MM.1S (cell line): Measurements from ENCODE around the gene TACC2.
"Not testable (repeated sequence)": the region's sequence is repeated elsewhere in the genome, so short reads cannot be mapped to it uniquely, and the experiment has no call there.

Experiments used
- DNase-seq: peaks from one replicate; pipeline ENCODE4 v3.0.0-alpha.2; 2015
- H2AFZ ChIP-seq: fragments of 300-600 bp; sonication (generic); 2 replicates; pipeline ENCODE4 v1.6.0; 2016; ENCODE audit warnings: antibody characterized with exemption, low read length
- H3F3A ChIP-seq: fragments of 300-600 bp; sonication (generic); 2 replicates; pipeline ENCODE4 v1.6.1; 2016; ENCODE audit warnings: mild to moderate bottlenecking, antibody characterized with exemption, low read length, moderate library complexity, mixed read lengths; ENCODE audit not compliant: insufficient read depth
- H3K27ac ChIP-seq: fragments of 300-600 bp; sonication (generic); 2 replicates; pipeline ENCODE4 v1.5.1; 2016; ENCODE audit warnings: mild to moderate bottlenecking, low read length
- H3K27me3 ChIP-seq: fragments of 300-600 bp; sonication (generic); replicated peaks from 2 replicates; pipeline ENCODE4 v1.6.0; 2016; ENCODE audit warnings: low read length; ENCODE audit not compliant: insufficient read depth
- H3K36me3 ChIP-seq: fragments of 300-600 bp; sonication (generic); replicated peaks from 2 replicates; pipeline ENCODE4 v1.6.1; 2016; ENCODE audit warnings: mild to moderate bottlenecking, low read length, mixed read lengths; ENCODE audit not compliant: insufficient read depth
- H3K4me1 ChIP-seq: fragments of 300-600 bp; sonication (generic); 2 replicates; pipeline ENCODE4 v1.6.1; 2016; ENCODE audit warnings: low read length, mixed read lengths
- H3K4me2 ChIP-seq: fragments of 300-600 bp; sonication (generic); 2 replicates; pipeline ENCODE4 v1.6.0; 2016; ENCODE audit warnings: low read depth, low read length
- H3K4me3 ChIP-seq: fragments of 300-600 bp; sonication (generic); 2 replicates; pipeline ENCODE4 v1.5.1; 2016; ENCODE audit warnings: low read length, mixed read lengths
- H3K79me2 ChIP-seq: fragments of 300-600 bp; sonication (generic); 2 replicates; pipeline ENCODE4 v1.6.1; 2016; ENCODE audit warnings: mixed run types, low read length, mixed read lengths
- H3K9ac ChIP-seq: fragments of 300-600 bp; sonication (generic); 2 replicates; pipeline ENCODE4 v1.6.1; 2016; ENCODE audit warnings: low read length, mixed read lengths
- H3K9me2 ChIP-seq: fragments of 300-600 bp; sonication (generic); replicated peaks from 2 replicates; pipeline ENCODE4 v1.6.1; 2016; ENCODE audit warnings: mild to moderate bottlenecking, low read length, mixed read lengths; ENCODE audit not compliant: insufficient read depth
- H3K9me3 ChIP-seq: fragments of 300-600 bp; sonication (generic); replicated peaks from 2 replicates; pipeline ENCODE4 v1.6.1; 2016; ENCODE audit warnings: mild to moderate bottlenecking, low read length, mixed read lengths; ENCODE audit not compliant: insufficient read depth
- H4K20me1 ChIP-seq: fragments of 300-600 bp; sonication (generic); 2 replicates; pipeline ENCODE4 v1.6.1; 2016; ENCODE audit warnings: mild to moderate bottlenecking, low read length, moderate library complexity, mixed read lengths; ENCODE audit not compliant: insufficient read depth
- CTCF ChIP-seq: fragments of 300-600 bp; sonication (generic); IDR thresholded peaks from 2 replicates; pipeline ENCODE4 v1.5.1; 2016; ENCODE audit warnings: antibody characterized with exemption, low read length, mixed read lengths
- EZH2 ChIP-seq: fragments of 300-600 bp; sonication (generic); optimal IDR thresholded peaks from 2 replicates; pipeline ENCODE3; 2017; ENCODE audit warnings: low read depth, mild to moderate bottlenecking, antibody characterized with exemption, low read length, mixed read lengths
- EZH2phosphoT487 ChIP-seq: fragments of 300-600 bp; sonication (generic); IDR thresholded peaks from 2 replicates; pipeline ENCODE4 v1.6.1; 2018; ENCODE audit warnings: antibody characterized with exemption, low read length

TACC2 gene

GRCh38 chr10:121961456-121961855 lies 27.5 kb upstream of the TACC2 start:
- no peak overlapping the region for H2AFZ ChIP-seq
- no peaks in the 10 kb centered on the region for H3F3A ChIP-seq
- no peaks in the 10 kb centered on the region for H3K9me2 ChIP-seq
- no peak for TF ChIP-seq EZH2
- TF ChIP-seq CTCF, result no peak
- no peak for TF ChIP-seq EZH2phosphoT487
- H3K36me3 ChIP-seq, result 0 out of 2 replicates have a peak, but pooled peaks cover 7% of the 10 kb centered on the region
- H3K9ac ChIP-seq, result no peak overlapping the region
- H3K9me3 ChIP-seq, result no peaks in the 10 kb centered on the region
- H3K79me2 ChIP-seq, result no peaks in the 10 kb centered on the region
- H3K4me2 ChIP-seq, result no peak overlapping the region
- no peak for DNase-seq
- H3K27ac ChIP-seq, result no peak overlapping the region
- H4K20me1 ChIP-seq, result no peaks in the 10 kb centered on the region
- no peaks in the 10 kb centered on the region for H3K4me1 ChIP-seq
- H3K27me3 ChIP-seq, result no peaks in the 10 kb centered on the region
- H3K4me3 ChIP-seq, result no peak overlapping the region

DNA sequence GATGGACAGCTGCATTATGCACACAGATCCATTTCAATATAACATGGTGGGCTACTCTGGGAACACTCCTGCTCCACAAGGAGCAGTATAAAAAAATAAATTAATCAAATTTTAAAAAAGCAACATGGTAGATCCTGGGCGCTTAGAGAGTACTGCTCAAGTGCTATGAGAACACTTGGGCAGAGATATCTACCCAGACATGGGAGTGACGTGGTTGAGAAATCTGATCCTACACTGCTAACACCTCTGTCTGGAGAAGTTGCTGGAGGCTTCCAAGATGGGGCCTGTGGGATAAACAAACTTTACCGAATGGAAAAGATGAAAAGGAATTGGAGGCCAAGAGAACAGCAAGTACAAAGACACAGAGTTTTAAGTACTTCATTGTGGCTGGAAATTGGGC lies 23.0 kb upstream of the TACC2 start:
- Histone ChIP-seq H3K4me1 (no peaks in the 10 kb centered on the region), H3K4me2 (no peak overlapping the region), H3K36me3 (peaks cover 7% of the 10 kb centered on the region; the same call in 1 of the 2 replicates), H3K79me2 (no peaks in the 10 kb centered on the region), H3K27ac (no peak overlapping the region), H3K9me3 (no peaks in the 10 kb centered on the region), H3K27me3 (no peaks in the 10 kb centered on the region), H3F3A (no peaks in the 10 kb centered on the region), H2AFZ (no peak overlapping the region), H4K20me1 (no peaks in the 10 kb centered on the region; the same call in 1 of the 2 replicates), H3K9ac (no peak overlapping the region), H3K4me3 (no peak overlapping the region), H3K9me2 (no peaks in the 10 kb centered on the region)
- DNase-seq, result no peak
- TF ChIP-seq CTCF (no peak), EZH2 (no peak), EZH2phosphoT487 (no peak)

DNA sequence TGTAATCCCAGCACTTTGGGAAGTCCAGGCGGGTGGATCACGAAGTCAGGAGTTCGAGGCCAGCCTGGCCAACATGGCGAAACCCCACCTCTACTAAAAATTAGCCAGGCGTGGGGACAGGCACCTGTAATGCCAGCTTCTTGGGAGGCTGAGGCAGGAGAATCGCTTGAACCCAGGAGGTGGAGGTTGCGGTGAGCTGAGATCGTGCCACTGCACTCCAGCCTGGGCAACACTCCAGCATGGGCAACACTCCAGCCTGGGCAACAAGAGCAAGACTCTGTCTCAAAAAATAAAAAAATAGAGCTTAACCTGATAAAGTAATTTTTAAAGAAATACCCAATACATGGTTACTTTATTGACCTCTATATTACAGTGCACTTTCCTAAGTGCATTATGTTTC lies 19.9 kb upstream of the TACC2 start:
- not testable (repeated sequence) for H3K4me3 ChIP-seq, H3K9me3 ChIP-seq, H2AFZ ChIP-seq, H3K27me3 ChIP-seq, H3K36me3 ChIP-seq, H3K27ac ChIP-seq, H3K9me2 ChIP-seq, H3F3A ChIP-seq, H4K20me1 ChIP-seq, H3K4me2 ChIP-seq, H3K9ac ChIP-seq, H3K4me1 ChIP-seq, DNase-seq
- peaks cover 25% of the 10 kb centered on the region for H3K79me2 ChIP-seq

DNA sequence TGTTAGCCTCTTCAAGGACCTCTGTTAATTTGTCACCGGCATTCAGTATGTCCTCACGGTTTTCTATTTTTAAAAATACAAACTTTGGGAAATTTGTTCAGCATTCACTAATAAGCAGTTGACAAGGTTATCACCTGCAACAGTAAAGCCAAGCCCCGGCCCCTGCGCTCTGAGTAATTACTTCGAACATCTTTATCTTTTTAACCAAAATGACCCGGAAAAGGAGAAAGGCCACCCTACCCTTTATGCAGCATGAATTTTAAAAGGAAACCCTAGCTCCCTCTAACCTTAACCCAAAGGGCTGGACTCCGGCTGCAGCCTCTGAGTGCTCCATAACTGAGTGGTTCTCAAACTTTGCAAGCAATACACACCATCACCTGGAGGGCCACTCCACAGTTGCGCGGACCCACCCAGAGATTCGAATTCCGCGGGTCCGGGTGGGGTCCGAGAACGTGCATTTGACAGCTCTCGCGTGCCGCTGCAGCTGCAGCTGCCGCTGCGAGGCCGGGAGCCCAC lies 14.9 kb upstream of the TACC2 start:
- no peak for TF ChIP-seq EZH2phosphoT487
- TF ChIP-seq CTCF, result no peak
- TF ChIP-seq EZH2, result no peak
- peak overlapping the region; percentile 93 for H3K4me2 ChIP-seq
- H4K20me1 ChIP-seq, result no peaks in the 10 kb centered on the region; the same call in 1 of the 2 replicates
- peaks cover 29% of the 10 kb centered on the region for H3K79me2 ChIP-seq
- peaks cover 4% of the 10 kb centered on the region; the same call in 1 of the 2 replicates for H3K36me3 ChIP-seq
- H3K27ac ChIP-seq, result peak overlapping the region; percentile 96; the same call in 1 of the 2 replicates
- peak overlapping the region; percentile 99 for H3K4me3 ChIP-seq
- 0 out of 2 replicates have a peak, but pooled peaks cover 6% of the 10 kb centered on the region for H3K4me1 ChIP-seq
- no peaks in the 10 kb centered on the region for H3K27me3 ChIP-seq
- H3K9ac ChIP-seq, result peak overlapping the region; percentile 100
- no peak for DNase-seq
- H3K9me2 ChIP-seq, result no peaks in the 10 kb centered on the region
- H3K9me3 ChIP-seq, result no peaks in the 10 kb centered on the region; the same call in 1 of the 2 replicates
- peak overlapping the region; percentile 75 for H2AFZ ChIP-seq
- peaks cover 2% of the 10 kb centered on the region; the same call in 1 of the 2 replicates for H3F3A ChIP-seq
